Testis (tissue), 2 donors: Measurements from ENCODE around the gene MRPL10.

ENCODE experiments used
- CTCF ChIP-seq, 3 experiments: fragments of 450-650 bp in 2 of 3; fragments of 200-600 bp in 1 of 3; sonication (generic) in 1 of 3; IDR thresholded peaks; one replicate each; pipeline ENCODE4 v1.5.1; 2016 to 2019; ENCODE audit warnings: antibody characterized with exemption in 3 of 3, mild to moderate bottlenecking in 2 of 3, moderate library complexity in 1 of 3
- POLR2A ChIP-seq: fragments of 450-650 bp; IDR thresholded peaks from one replicate; pipeline ENCODE4 v1.6.1; 2017; ENCODE audit warnings: antibody characterized with exemption, mild to moderate bottlenecking, moderate library complexity

- TF ChIP-seq CTCF (IDR thresholded peaks at IDR 0.05), result no peak
- no peak for TF ChIP-seq POLR2A
These were observed 19.6 kb downstream of the MRPL10 start for GRCh38 chr17:47811709-47812108.
